ENCODE measurements around the gene CYP2C9. TPM values are rescaled to one million over a fixed set of nuclear protein-coding genes. Genes with fewer than 3 reads are reported as not detected.
"Not testable (repeated sequence)": the region's sequence is repeated elsewhere in the genome, so short reads cannot be mapped to it uniquely, and the experiment has no call there.

CYP2C9 gene
- not detected for total RNA-seq

- no peak for DNase-seq
These were observed at the start of gene CYP2C9 for GRCh38 chr10:94938383-94938782. CYP2C9 (plus strand) TSS chr10:94938658; CDS start chr10:94938683, 25 bp downstream.

DNA sequence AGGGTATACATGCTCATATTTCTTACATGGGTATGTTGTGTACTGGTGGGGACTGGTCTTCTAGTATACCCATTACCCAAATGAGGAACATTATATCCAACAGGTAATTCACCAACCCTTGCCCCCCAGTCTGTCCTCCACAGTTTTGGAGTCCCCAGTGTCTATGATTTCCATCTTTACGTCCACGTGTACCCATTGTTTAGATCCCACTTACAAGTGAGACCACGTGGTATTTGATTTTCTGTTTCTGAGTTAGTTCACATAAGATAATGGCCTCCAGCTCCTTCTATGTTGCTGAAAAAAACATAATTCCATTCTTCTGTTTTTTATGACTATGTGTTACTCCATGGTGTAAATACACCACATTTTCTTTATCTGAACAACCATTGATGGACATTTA is 49.3 kb upstream of the CYP2C9 start:
- no peak for DNase-seq

GRCh38 chr10:94890264-94891022 is 48.0 kb upstream of the CYP2C9 start:
- DNase-seq, result no peak

DNA sequence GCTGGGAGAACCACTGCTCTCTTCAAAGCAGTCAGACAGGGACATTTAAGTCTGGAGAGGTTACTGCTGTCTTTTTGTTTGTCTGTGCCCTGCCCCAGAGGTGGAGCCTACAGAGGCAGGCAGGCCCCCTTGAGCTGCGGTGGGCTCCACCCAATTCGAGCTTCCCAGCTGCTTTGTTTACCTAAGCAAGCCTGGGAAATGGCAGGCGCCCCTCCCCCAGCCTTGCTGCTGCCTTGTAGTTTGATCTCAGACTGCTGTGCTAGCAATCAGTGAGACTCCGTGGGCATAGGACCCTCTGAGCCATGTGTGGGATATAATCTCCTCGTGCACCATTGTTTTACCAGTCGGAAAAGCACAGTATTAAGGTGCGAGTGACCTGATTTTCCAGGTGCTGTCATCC is 40.0 kb upstream of the CYP2C9 start:
- DNase-seq, result not testable (repeated sequence)

GRCh38 chr10:94902080-94902479 is 36.4 kb upstream of the CYP2C9 start:
- DNase-seq, result no peak

GRCh38 chr10:94902570-94902969 is 35.9 kb upstream of the CYP2C9 start:
- DNase-seq, result no peak

DNA sequence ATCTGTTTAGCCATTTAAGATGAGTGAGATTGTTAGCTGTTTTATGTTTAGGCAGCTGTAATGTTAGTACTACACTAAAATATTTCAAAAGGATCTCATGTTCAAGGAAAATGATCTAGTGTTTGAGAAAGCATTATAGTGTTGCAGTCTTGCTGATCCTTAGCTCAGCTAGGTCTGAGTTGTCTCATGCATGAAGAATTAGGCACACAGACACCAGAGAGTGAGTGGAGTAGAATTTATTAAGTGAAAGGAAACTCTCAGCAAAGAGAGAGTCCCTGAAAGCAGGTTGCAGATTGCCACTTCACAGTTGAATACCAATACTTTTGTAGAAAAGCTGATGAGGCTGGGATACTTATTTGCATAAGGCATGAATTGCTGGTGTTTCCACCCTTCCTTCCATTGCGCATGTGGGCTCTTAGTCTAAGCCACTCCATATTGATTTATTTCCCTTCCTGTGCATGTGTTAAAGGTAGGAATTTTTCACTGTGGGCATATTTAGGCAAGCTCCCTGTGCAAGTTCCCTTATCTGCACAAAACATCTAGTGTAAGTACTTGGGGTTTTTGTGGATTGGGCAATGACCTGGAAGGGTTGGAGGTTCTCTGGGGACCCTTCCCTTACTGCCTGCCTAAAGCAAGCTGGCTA is 33.8 kb upstream of the CYP2C9 start:
- not testable (repeated sequence) for DNase-seq

GRCh38 chr10:94916423-94916822 is 22.0 kb upstream of the CYP2C9 start:
- no peak for DNase-seq

- DNase-seq, result no peak
These were observed 1.7 kb upstream of the CYP2C9 start for GRCh38 chr10:94936721-94937120.

- DNase-seq, result not testable (repeated sequence)
These were observed 5.1 kb downstream of the CYP2C9 start for GRCh38 chr10:94943432-94944103.

DNA sequence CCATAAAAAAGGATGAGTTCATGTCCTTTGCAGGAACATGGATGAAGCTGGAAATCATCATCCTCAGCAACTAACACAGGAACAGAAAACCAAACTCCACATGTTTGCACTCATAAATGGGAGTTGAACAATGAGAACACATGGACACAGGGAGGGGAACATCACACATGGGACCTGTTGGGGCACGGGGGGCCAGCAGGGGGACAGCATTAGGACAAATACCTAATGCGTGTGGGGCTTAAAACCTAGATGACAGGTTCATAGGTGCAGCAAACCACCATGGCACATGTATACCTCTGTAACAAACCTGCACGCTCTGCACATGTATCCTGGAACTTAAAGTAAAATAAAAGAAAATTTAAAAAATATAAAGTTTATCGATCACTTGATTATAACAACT is 7.7 kb downstream of the CYP2C9 start:
- not testable (repeated sequence) for DNase-seq

- DNase-seq, result no peak
These were observed 25.4 kb downstream of the CYP2C9 start for GRCh38 chr10:94963901-94964300.

GRCh38 chr10:94983555-94983954 is 45.1 kb downstream of the CYP2C9 start:
- DNase-seq, result no peak

DNA sequence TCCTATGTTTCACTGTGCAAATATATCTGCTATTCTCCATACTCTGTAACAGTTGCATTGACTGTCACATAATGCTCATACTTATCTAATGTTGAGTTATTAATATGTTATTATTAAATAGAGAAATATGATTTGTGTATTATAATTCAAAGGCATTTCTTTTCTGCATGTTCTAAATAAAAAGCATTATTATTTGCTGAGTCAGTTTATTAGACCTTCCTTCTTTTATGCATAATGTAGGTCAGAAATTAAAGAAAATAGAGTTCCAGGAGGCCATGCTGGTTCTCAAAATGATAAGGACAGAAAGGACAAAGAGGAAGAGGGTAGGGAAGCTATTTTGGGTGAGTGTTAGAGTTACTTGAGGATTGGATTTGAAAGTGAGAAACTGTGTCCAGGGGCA is 50.7 kb downstream of the CYP2C9 start:
- DNase-seq, result no peak

- DNase-seq, result no peak
These were observed 52.9 kb downstream of the CYP2C9 start for GRCh38 chr10:94991243-94991888.

DNA sequence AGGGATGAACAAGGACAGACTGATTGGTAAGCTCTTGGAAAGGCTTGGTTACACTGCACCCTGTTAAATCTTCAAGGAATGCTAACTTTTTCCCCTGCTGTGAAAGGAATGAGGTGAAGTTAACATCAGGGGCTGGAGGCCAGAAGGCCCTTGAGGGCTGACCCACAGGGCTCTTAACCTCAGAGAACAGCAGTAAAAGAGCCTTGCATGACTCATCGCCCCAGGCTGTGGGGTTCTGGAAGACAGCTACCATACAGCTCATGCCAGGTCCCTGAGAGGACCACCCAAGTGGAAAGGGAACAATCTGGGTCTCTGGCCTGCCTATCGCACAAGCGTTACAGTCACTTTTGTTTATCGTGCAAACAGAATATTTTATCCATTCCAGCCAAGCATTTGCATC is 54.4 kb downstream of the CYP2C9 start:
- no peak for DNase-seq

DNA sequence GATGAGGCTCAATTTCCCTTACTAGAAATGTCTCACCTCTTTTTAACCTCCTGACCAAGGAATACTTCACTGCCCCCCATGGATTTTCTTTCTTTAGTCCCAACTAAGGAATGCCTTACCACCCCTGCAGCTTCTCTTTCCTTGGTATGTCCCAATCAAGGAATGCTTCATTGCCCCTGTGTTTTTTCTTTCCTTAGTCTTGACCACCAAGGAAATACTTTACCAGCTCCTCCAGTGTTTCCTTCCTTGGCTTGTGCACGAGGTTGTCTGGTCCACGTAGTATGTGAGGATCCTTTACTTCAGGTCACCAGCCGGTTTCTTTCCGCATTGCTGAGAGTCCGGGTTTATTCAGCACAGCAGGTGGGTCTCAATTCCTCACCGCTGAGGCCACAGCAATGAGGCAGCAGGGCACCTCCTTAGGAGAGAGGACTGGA is 59.3 kb downstream of the CYP2C9 start:
- DNase-seq, result no peak

GRCh38 chr10:95026461-95026860 is 88.0 kb downstream of the CYP2C9 start:
- DNase-seq, result no peak

GRCh38 chr10:95031656-95032055 is 93.2 kb downstream of the CYP2C9 start:
- DNase-seq, result no peak

GRCh38 chr10:95034401-95034800 is 95.9 kb downstream of the CYP2C9 start:
- no peak for DNase-seq

DNA sequence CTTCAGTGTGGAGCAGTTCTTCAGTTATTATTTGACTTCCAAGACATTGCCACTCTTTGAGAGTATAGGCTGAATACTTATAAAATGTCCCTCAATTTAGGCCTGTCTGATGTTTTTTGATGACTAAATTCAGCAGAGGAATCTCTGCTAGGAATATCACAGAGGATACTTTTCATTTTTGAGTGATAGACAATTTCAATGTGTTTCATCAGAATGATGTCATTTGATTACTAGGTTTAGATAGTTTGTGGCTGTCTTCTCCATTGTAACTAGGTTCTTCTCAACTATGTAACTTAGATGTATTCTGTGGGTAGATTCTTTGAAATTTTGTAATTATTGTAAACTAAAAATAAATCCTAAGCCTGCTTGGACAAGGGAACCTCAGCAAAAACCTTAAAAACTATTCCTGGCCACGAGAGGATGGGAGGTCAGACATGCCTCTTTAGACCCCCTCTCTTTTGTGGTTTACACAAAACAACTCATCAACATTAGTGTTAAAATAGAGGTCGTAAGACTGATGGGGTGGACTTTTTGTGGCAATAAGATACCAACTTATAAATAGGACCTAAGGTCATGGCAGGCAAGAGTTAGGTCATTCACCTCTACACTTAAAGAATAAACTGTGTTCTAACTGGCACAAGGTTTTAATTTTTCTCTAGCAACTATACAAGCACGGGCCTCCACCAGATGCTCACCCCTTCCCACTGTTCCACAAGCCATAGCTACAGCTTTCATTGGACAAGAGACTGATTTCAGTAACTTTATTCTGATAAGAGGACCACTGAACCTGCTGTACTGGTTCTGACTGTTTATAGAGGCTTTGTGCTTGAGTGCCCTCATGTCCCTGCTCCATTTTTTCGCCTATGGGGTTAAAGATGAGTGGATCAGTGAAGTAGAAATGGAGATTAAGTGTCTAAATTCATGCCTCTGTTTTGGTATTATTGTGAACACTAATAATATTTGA is 97.2 kb downstream of the CYP2C9 start:
- no peak for DNase-seq

GRCh38 chr10:95039281-95039680 is 100.8 kb downstream of the CYP2C9 start:
- no peak for DNase-seq

Data from effector CD4-positive, alpha-beta T cell (primary cell).